Endothelial cell (in vitro differentiated cells): Measurements from ENCODE around the gene GIGYF1. TPM values are rescaled to one million over a fixed set of nuclear protein-coding genes. Genes with fewer than 3 reads are reported as not detected.

Source experiments
- DNase-seq: peaks from one replicate; pipeline ENCODE4 v3.0.0; 2021; ENCODE audit warnings: low spot score
- H3K27ac Mint-ChIP-seq: one replicate; pipeline ENCODE4 v1.8.0; 2021; ENCODE audit warnings: mixed read lengths, inconsistent platforms; ENCODE audit not compliant: unreplicated experiment
- H3K27me3 Mint-ChIP-seq: one replicate; pipeline ENCODE4 v1.8.0; 2021; ENCODE audit warnings: mild to moderate bottlenecking, moderate library complexity, mixed read lengths, inconsistent platforms; ENCODE audit not compliant: unreplicated experiment
- H3K36me3 Mint-ChIP-seq: one replicate; pipeline ENCODE4 v1.8.0; 2021; ENCODE audit warnings: mild to moderate bottlenecking, low read depth, mixed read lengths, inconsistent platforms; ENCODE audit not compliant: unreplicated experiment
- H3K4me1 Mint-ChIP-seq: one replicate; pipeline ENCODE4 v1.8.0; 2021; ENCODE audit warnings: mild to moderate bottlenecking, mixed read lengths, inconsistent platforms; ENCODE audit not compliant: unreplicated experiment
- H3K4me3 Mint-ChIP-seq: one replicate; pipeline ENCODE4 v1.8.0; 2021; ENCODE audit warnings: mild to moderate bottlenecking, mixed read lengths, inconsistent platforms; ENCODE audit not compliant: unreplicated experiment
- H3K9me3 Mint-ChIP-seq: one replicate; pipeline ENCODE4 v1.8.0; 2021; ENCODE audit warnings: mixed read lengths, inconsistent platforms; ENCODE audit not compliant: unreplicated experiment
- total RNA-seq: library from RNA; stranded (reverse); fragmentation: NEBNext Ultra II Directional; extraction: Animal tissue kit (Norgen Biotek cat#: 25700); gene quantifications from one replicate; pipeline ENCODE4 v1.2.1, GENCODE V29; 2021; ENCODE audit not compliant: unreplicated experiment
- TF ChIP-seq, protein P1 (sequence below): fragments of 200-600 bp; sonication (generic); IDR thresholded peaks from one replicate; pipeline ENCODE4 v1.5.0; 2021; ENCODE audit warnings: antibody characterized with exemption; ENCODE audit not compliant: unreplicated experiment

Gene GIGYF1
- total RNA-seq, 1 donor from 2014 or later: 70.6 TPM

GRCh38 chr7:100679129-100679926, 14.7 kb downstream of the GIGYF1 start:
- Mint-ChIP-seq H3K4me3 (peak overlapping the region; percentile 25), H3K9me3 (no peaks in the 10 kb centered on the region), H3K36me3 (peaks cover 12% of the 10 kb centered on the region), H3K27me3 (peaks cover 12% of the 10 kb centered on the region), H3K4me1 (peaks cover 5% of the 10 kb centered on the region), H3K27ac (no peak overlapping the region)
- DNase-seq: no peak
- TF ChIP-seq, protein P1, sequence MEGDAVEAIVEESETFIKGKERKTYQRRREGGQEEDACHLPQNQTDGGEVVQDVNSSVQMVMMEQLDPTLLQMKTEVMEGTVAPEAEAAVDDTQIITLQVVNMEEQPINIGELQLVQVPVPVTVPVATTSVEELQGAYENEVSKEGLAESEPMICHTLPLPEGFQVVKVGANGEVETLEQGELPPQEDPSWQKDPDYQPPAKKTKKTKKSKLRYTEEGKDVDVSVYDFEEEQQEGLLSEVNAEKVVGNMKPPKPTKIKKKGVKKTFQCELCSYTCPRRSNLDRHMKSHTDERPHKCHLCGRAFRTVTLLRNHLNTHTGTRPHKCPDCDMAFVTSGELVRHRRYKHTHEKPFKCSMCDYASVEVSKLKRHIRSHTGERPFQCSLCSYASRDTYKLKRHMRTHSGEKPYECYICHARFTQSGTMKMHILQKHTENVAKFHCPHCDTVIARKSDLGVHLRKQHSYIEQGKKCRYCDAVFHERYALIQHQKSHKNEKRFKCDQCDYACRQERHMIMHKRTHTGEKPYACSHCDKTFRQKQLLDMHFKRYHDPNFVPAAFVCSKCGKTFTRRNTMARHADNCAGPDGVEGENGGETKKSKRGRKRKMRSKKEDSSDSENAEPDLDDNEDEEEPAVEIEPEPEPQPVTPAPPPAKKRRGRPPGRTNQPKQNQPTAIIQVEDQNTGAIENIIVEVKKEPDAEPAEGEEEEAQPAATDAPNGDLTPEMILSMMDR: no peak

GRCh38 chr7:100678291-100678984, 15.6 kb downstream of the GIGYF1 start:
- Mint-ChIP-seq H3K9me3 (no peaks in the 10 kb centered on the region), H3K4me1 (peaks cover 5% of the 10 kb centered on the region), H3K27me3 (peaks cover 12% of the 10 kb centered on the region), H3K36me3 (peaks cover 12% of the 10 kb centered on the region), H3K4me3 (peak overlapping the region; percentile 65), H3K27ac (no peak overlapping the region)
- TF ChIP-seq, protein P1: no peak
- no peak for DNase-seq

GRCh38 chr7:100677308-100678267, 16.5 kb downstream of the GIGYF1 start:
- Mint-ChIP-seq H3K27ac (peak overlapping the region; percentile 81), H3K9me3 (no peaks in the 10 kb centered on the region), H3K4me3 (peak overlapping the region; percentile 7), H3K4me1 (peaks cover 5% of the 10 kb centered on the region), H3K36me3 (peaks cover 12% of the 10 kb centered on the region), H3K27me3 (peaks cover 12% of the 10 kb centered on the region)
- DNase-seq: no peak
- TF ChIP-seq, protein P1: no peak

GRCh38 chr7:100676501-100677306, 17.3 kb downstream of the GIGYF1 start:
- Mint-ChIP-seq H3K36me3 (peaks cover 12% of the 10 kb centered on the region), H3K27ac (peak overlapping the region; percentile 55), H3K9me3 (no peaks in the 10 kb centered on the region), H3K27me3 (peaks cover 12% of the 10 kb centered on the region), H3K4me3 (peak overlapping the region; percentile 88), H3K4me1 (peaks cover 5% of the 10 kb centered on the region)
- no peak for DNase-seq
- TF ChIP-seq, protein P1: no peak
